Left colon (tissue), 2 donors: ENCODE data around the gene SUN1. TPM values are rescaled to one million over a fixed set of nuclear protein-coding genes. Genes with fewer than 3 reads are reported as not detected.

Source experiments
- ATAC-seq: fragments of 200-7000 bp; cut with Tn5 transposase; one replicate; pipeline ENCODE4 v1.9.1; 2020; ENCODE audit warnings: mild to moderate bottlenecking, moderate library complexity
- DNase-seq, 2 donors: peaks; one replicate each; pipeline ENCODE4 v3.0.0-alpha.2; 2020
- intact Hi-C, 2 donors: fragments of 100-400 bp; cut with DNase I in 1 of 2; cut with micrococcal nuclease in 1 of 2; formaldehyde crosslinking; loops; one replicate each; pipeline versions ENCODE4 v1.11.2 to v1.14.0; 2022; cut with DNase I, micrococcal nuclease
- total RNA-seq, 2 donors: library from RNA; stranded (reverse); fragmentation: NEBNext Ultra II Directional; extraction: Animal tissue kit (Norgen Biotek cat#: 25700); gene quantifications; one replicate each; pipeline ENCODE4 v1.2.1, GENCODE V29; 2021
- donor health status: DM: no; HTN: no; CAD: no.
- donor health status: DM: yes; HTN: yes; CAD: no.

SUN1 gene
- total RNA-seq, 2 donors from 2014 or later, result 149 to 158 TPM

GRCh38 chr7:883055-884021, 51.1 kb downstream of the SUN1 start:
- ATAC-seq (no peak), DNase-seq (no peak)
- intact Hi-C loops, result no loop called here

GRCh38 chr7:884191-885003, 52.1 kb downstream of the SUN1 start:
- intact Hi-C loops, result no loop called here
- ATAC-seq (no peak), DNase-seq (no peak)

- intact Hi-C loops, result no loop called here
- DNase-seq (no peak), ATAC-seq (no peak)
These were observed 53.1 kb downstream of the SUN1 start for GRCh38 chr7:885261-885892.

GRCh38 chr7:885893-886625, 53.8 kb downstream of the SUN1 start:
- intact Hi-C loops, result no loop called here

GRCh38 chr7:886626-887487, 54.6 kb downstream of the SUN1 start:
- no peak for DNase-seq
- intact Hi-C loops, result no loop called here

More at GRCh38 chr7:885893-886625, 53.8 kb downstream of the SUN1 start:
- no peak for ATAC-seq
- no peak for DNase-seq

GRCh38 chr7:887488-887820, 55.2 kb downstream of the SUN1 start:
- intact Hi-C loops, result no loop called here
- DNase-seq (no peak), ATAC-seq (no peak)

More at GRCh38 chr7:886626-887487, 54.6 kb downstream of the SUN1 start:
- no peak for ATAC-seq

- no peak for DNase-seq
- intact Hi-C loops, result no loop called here
- ATAC-seq, result no peak
These were observed 56.1 kb downstream of the SUN1 start for GRCh38 chr7:888081-889024.

- intact Hi-C loops, result no loop called here
- no peak for ATAC-seq
- DNase-seq, result no peak
These were observed 56.7 kb downstream of the SUN1 start for GRCh38 chr7:889025-889390.

GRCh38 chr7:889391-889790, 57.1 kb downstream of the SUN1 start:
- DNase-seq, result no peak
- intact Hi-C loops, result no loop called here

GRCh38 chr7:890868-891267, 58.6 kb downstream of the SUN1 start:
- DNase-seq (no peak), ATAC-seq (no peak)
- intact Hi-C loops, result no loop called here

More at GRCh38 chr7:889391-889790, 57.1 kb downstream of the SUN1 start:
- ATAC-seq, result no peak

- intact Hi-C loops, result no loop called here
- DNase-seq, result no peak
- ATAC-seq, result no peak
These were observed 59.0 kb downstream of the SUN1 start for GRCh38 chr7:891291-891690.

- intact Hi-C loops, result no loop called here
- no peak for ATAC-seq
- no peak for DNase-seq
These were observed 59.5 kb downstream of the SUN1 start for GRCh38 chr7:891805-892204.

GRCh38 chr7:892648-893593, 60.6 kb downstream of the SUN1 start:
- DNase-seq (no peak), ATAC-seq (peak; percentile 8)
- intact Hi-C loops, result no loop called here

- ATAC-seq (no peak), DNase-seq (no peak)
- intact Hi-C loops, result no loop called here
These were observed 61.4 kb downstream of the SUN1 start for GRCh38 chr7:893686-894085.

- DNase-seq, result no peak
- no peak for ATAC-seq
- intact Hi-C loops, result no loop called here
These were observed 62.0 kb downstream of the SUN1 start for GRCh38 chr7:894164-894867.
